Measurements from ENCODE around the gene GPR146. TPM values are rescaled to one million over a fixed set of nuclear protein-coding genes. Genes with fewer than 3 reads are reported as not detected.

Gene GPR146
- total RNA-seq, 1 donor, result 5.1 TPM

GRCh38 chr7:1100386-1100785 is 56.0 kb downstream of the GPR146 start:
- no peak overlapping the region for H2AFZ ChIP-seq (ENCODE audit: low read length)
- no peak overlapping the region for H3K4me3 ChIP-seq (ENCODE audit: insufficient read depth, low read length)
- peaks cover 48% of the 10 kb centered on the region for H4K20me1 ChIP-seq (ENCODE audit: insufficient read depth, low read length)
- H3K9me3 ChIP-seq (ENCODE audit: low read depth, low read length), result no peaks in the 10 kb centered on the region
- H3K4me2 ChIP-seq (ENCODE audit: insufficient read depth, low read length), result no peak overlapping the region
- H3K27ac ChIP-seq (ENCODE audit: low read depth, low read length), result no peak overlapping the region
- TF ChIP-seq CTCF (IDR thresholded peaks at IDR 0.05; ENCODE audit: extremely low read depth, low read depth, low read length), result no peak
- H3K36me3 ChIP-seq (ENCODE audit: insufficient read depth, low read length), result peaks cover 3% of the 10 kb centered on the region
- no peaks in the 10 kb centered on the region for H3K27me3 ChIP-seq (ENCODE audit: insufficient read depth, low read length)
- DNase-seq (ENCODE audit: insufficient read length, low spot score, missing footprints), result no peak
- peaks cover 11% of the 10 kb centered on the region for H3K4me1 ChIP-seq (ENCODE audit: insufficient read depth, low read length)
- H3K79me2 ChIP-seq (ENCODE audit: insufficient read depth, low read length), result peaks cover 2% of the 10 kb centered on the region

GRCh38 chr7:1100834-1101562 is 56.7 kb downstream of the GPR146 start:
- no peaks in the 10 kb centered on the region for H3K27me3 ChIP-seq (ENCODE audit: insufficient read depth, low read length)
- no peak overlapping the region for H3K27ac ChIP-seq (ENCODE audit: low read depth, low read length)
- H3K79me2 ChIP-seq (ENCODE audit: insufficient read depth, low read length), result peaks cover 2% of the 10 kb centered on the region
- peaks cover 3% of the 10 kb centered on the region for H3K36me3 ChIP-seq (ENCODE audit: insufficient read depth, low read length)
- no peak overlapping the region for H3K4me2 ChIP-seq (ENCODE audit: insufficient read depth, low read length)
- DNase-seq (ENCODE audit: insufficient read length, low spot score, missing footprints), result no peak
- H3K9me3 ChIP-seq (ENCODE audit: low read depth, low read length), result no peaks in the 10 kb centered on the region
- H3K4me3 ChIP-seq (ENCODE audit: insufficient read depth, low read length), result no peak overlapping the region
- peaks cover 11% of the 10 kb centered on the region for H3K4me1 ChIP-seq (ENCODE audit: insufficient read depth, low read length)
- H2AFZ ChIP-seq (ENCODE audit: low read length), result no peak overlapping the region
- TF ChIP-seq CTCF (IDR thresholded peaks at IDR 0.05; ENCODE audit: extremely low read depth, low read depth, low read length), result no peak
- peaks cover 48% of the 10 kb centered on the region for H4K20me1 ChIP-seq (ENCODE audit: insufficient read depth, low read length)

GRCh38 chr7:1101563-1102431 is 57.5 kb downstream of the GPR146 start:
- Histone ChIP-seq H3K27me3 (ENCODE audit: insufficient read depth, low read length) (no peaks in the 10 kb centered on the region), H3K27ac (ENCODE audit: low read depth, low read length) (no peak overlapping the region), H3K79me2 (ENCODE audit: insufficient read depth, low read length) (no peaks in the 10 kb centered on the region), H3K4me1 (ENCODE audit: insufficient read depth, low read length) (peaks cover 11% of the 10 kb centered on the region), H2AFZ (ENCODE audit: low read length) (peak overlapping the region; percentile 15), H3K9me3 (ENCODE audit: low read depth, low read length) (no peaks in the 10 kb centered on the region), H3K4me2 (ENCODE audit: insufficient read depth, low read length) (peak overlapping the region; percentile 28), H3K36me3 (ENCODE audit: insufficient read depth, low read length) (peaks cover 3% of the 10 kb centered on the region), H4K20me1 (ENCODE audit: insufficient read depth, low read length) (peaks cover 42% of the 10 kb centered on the region), H3K4me3 (ENCODE audit: insufficient read depth, low read length) (no peak overlapping the region)
- no peak for TF ChIP-seq CTCF (IDR thresholded peaks at IDR 0.05; ENCODE audit: extremely low read depth, low read depth, low read length)
- peak; percentile 93 for DNase-seq (ENCODE audit: insufficient read length, low spot score, missing footprints)

Data from osteoblast (primary cell).